ENCODE measurements around the gene FCER1A.
"Not testable (repeated sequence)": the region's sequence is repeated elsewhere in the genome, so short reads cannot be mapped to it uniquely, and the experiment has no call there.

FCER1A gene

DNA sequence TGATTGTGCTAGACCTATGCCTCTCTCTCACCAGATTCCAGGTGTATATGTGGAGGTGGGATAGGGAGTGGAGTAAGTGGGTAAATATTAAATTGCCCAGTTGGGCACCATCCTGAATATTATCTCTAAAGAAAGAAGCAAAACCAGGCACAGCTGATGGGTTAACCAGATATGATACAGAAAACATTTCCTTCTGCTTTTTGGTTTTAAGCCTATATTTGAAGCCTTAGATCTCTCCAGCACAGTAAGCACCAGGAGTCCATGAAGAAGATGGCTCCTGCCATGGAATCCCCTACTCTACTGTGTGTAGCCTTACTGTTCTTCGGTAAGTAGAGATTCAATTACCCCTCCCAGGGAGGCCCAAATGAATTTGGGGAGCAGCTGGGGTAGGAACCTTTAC is at the start of gene FCER1A:
TSS of gene FCER1A (plus strand) at position 242 of the 400 bp plus-strand sequence. CDS start at position 271, 29 bp downstream.
- no peak for DNase-seq

DNA sequence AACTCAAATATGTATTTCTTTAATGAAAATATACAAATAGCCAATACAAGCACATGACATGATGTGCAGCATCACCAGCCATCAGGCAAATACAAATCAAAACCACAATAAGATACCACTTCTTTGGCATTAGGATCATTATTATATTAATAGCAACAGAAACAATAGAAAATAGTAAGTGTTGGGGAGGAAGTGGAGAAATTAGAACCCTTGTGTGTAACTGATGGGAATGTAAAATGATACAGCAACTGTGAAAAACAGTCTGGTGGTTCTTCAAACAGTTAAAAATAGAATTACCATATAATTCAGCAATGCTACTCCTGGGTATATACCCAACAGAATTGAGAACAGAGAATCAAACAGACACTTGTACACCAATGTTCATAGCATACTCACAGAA is 40.8 kb upstream of the FCER1A start:
- DNase-seq, result no peak

DNA sequence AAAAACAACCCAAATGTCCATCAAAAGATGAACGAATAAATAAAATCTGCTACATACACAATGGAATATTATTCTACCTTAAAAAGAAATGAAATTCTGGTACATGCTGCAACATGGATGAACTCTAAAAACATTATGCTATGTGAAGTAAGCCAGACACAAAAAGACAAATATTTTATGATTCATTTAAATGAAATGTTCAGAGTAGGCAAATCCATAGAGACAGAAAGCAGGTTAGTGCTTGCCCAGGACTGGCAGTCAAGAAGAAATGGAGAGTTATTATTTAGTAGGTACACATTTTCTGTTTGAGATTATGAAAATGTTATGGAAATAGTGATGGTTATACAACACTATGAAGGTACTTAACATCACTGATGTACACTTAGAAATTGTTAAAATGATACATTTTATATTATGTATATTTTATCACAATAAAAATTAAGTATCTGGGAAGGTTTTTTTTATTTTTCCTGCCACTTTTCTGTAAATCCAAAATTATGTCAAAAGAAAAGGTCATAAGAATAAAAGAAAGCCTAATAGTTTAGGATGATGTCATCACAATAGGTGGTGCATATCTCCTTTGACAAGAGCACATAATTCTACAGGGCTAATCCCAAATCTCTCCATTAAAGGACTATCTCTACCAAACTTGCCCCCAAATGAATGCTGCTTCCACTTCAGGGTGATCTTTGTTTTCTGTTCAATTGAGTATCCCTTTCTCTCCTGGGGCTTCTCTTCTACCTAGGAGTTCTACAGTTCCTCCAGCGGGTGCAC is 40.2 kb upstream of the FCER1A start:
- DNase-seq, result no peak

DNA sequence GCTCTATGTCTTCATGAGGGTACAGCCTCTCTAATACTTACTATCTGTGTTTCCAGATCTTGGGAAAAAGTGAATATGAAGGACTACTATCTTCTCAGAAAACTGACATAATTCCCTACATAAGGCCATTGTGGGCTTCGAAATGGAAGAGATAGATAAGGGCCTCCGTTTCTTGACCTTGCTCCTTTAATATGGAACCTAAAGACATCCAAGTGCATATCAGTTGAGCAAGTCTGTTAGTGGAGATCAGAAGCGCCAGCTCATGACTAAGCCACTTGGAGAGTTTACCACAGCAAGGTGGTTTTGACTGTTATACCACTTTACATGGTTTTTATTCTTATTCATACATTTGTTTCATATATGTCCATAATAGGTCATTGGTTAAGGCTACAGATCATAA is 35.3 kb upstream of the FCER1A start:
- no peak for DNase-seq

DNA sequence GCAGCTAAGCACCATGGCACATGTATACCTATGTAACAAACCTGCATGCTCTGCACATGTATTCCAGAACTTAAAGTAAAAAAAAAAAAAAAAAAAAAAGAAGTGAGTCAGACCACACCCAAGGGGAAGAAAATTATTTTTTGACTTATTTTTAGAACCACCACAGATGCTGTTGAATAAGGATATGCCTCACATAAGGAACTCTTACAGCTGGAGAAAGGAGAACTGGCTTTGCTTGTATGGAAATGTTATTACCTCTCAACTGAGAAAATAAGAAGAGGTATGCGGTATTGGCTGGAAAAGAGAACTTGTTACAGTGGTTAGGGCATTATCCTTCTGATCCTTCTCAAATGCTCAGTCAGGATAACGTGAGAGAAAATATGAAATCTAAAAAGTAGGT is 27.5 kb upstream of the FCER1A start:
- no peak for DNase-seq

DNA sequence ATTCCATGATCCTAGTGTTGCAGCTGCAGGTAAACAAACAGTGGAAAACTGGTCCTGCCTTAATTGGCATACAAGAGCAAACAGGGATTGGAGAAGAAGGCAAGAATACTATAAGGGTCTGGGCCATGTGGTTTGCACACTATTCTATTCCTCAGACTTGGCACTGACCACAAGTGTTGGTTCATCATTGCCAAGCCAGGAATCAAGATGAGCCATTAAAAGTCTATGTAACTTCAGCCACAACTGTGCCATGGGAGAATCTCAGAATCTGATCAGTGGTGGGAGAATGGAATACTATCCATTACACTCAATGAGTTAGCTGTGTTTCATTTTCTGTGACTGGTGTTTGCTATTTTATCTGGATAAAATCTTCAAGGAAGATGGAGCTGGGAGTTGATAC is 26.2 kb upstream of the FCER1A start:
- no peak for DNase-seq

DNA sequence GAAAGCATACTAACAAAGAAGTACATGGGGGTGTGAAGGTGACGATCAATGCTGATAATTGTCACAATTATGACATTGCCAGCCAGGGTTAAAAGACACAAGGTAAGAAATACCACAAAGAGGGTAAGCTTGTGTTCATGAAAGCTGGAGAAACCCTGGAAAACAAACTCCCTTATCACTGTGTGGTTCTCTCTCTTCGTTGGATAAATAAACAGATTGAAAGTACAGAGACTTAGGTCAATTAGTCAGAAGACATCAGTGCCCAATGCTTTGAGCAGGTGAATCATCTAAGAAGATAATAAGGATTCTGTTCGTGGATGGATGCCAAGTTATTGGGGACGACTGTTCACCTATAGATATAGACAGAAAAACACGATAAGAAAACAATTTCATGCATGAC is 22.4 kb upstream of the FCER1A start:
- DNase-seq, result no peak

DNA sequence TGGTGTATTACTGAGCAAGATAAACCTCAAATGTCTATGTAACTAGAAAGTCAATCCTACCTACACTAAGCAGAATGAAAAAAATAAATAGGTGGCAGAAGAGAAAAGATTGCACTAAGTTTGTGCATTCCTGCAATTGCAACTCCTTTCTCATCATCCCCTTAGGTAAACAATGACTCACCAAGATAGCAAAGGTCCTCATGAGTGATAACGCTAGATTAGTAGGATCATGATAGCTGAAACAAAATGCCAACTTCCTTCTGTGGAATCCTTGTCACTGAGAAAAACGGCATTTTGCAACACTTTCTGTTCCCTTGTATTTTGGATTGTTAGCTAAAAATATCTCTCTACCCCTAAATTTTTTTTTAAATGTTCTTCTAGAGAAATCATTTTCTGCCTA is 20.0 kb upstream of the FCER1A start:
- DNase-seq, result no peak

DNA sequence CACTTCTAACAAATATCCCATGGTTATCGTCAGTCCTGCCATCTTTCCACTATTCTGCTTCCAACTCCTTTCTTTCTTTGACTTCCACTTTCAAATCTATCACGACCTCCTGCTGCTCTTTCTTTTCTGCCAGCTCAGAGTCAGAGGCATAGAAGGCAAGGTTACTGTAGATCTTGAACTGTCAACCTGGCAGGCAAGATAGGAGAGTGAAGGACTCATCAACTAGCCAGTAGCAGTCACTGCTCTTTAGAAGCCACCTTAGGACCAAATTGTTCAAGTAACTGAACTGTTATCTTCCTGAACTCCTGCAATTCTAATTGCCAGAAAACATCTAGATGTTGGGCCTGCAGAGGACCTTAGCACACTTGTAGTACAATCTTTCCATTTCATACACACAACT is 13.1 kb upstream of the FCER1A start:
- no peak for DNase-seq

DNA sequence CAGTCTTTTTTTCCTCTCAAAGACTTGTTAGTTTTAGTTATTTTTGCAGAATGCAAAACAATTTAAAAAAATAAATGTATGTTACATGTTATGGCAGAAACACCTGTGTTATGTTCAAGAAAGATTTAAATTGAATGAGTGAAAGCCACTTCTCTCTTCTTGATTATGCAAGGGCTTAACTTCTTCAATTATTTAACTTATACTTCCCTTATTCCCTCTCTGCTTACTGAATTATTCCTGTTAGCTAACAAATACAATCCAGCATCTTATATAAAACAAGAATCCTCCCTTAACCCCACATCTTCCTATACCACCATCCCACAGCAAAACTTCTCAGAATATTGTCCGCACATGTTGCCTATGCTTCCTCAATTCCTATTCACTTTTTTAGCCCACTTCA is 10.7 kb upstream of the FCER1A start:
- DNase-seq, result no peak

DNA sequence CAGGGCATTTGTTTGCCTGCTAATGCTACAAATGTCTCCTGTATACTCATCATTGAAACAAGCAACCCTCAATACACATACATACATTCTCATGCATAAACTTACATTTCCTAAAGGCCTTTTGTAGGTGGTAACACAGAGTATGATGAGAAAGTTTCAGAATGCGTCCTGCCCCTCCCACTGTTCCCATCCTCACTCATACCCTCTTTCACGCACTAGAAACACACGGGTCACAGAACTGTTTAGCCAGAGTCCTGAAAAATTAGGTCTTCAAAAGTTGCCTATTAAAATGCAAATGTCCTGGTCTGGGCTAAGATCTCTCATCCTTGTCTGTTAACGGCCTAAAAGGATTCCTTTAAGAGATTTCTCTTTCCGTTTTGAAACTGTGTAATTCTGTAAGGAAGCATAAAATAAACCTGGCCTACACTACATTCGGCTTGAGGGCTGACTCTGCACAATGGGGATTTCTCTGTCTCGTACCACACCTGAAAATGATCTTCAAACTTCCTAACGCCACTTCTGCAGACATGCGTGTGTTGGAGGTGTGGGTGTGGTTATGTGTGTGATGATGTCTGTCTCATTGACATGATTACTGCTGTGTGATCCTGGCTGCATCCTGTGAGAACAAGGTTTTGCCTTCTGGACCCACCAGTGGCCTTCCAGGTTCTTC is 5.3 kb upstream of the FCER1A start:
- no peak for DNase-seq

DNA sequence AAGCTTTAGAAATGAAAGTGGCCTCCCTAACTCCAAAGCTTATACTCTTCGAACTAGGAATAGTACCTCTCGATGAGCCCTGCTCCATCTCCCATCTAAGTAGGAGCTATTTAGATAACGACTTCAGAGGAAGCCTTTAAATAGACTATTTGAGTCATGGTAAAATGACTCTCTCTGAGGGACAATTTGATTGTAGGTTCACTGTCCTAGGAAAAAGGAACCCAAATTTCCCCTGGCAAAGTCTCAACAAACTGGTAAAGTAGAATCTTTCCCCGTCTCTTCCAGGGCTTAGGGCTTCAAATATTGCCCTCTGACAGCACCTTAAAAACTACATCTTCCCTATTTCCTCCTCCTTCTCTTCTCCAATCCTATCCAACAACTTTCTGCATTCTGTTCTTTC is 2.0 kb upstream of the FCER1A start:
- DNase-seq, result no peak

DNA sequence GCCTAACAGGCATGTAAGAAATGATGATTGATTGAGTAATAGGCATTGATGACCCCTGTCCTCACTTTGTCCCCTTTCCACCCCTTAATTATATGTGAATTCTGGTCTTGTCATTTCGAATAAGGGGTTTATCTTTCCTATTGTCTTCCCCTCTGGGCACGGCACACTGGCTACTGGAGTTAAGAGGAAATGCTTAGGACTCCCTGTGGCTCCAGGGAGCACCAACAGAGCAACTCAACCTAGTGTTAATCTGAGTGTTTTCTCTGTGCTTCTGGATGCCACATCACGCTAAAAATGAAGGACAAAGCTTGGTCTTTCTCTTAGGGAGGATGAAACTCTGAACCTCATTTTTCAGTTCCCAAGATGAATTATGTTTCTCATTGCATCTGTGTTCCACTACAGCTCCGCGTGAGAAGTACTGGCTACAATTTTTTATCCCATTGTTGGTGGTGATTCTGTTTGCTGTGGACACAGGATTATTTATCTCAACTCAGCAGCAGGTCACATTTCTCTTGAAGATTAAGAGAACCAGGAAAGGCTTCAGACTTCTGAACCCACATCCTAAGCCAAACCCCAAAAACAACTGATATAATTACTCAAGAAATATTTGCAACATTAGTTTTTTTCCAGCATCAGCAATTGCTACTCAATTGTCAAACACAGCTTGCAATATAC is 5.3 kb downstream of the FCER1A start:
- DNase-seq, result no peak

DNA sequence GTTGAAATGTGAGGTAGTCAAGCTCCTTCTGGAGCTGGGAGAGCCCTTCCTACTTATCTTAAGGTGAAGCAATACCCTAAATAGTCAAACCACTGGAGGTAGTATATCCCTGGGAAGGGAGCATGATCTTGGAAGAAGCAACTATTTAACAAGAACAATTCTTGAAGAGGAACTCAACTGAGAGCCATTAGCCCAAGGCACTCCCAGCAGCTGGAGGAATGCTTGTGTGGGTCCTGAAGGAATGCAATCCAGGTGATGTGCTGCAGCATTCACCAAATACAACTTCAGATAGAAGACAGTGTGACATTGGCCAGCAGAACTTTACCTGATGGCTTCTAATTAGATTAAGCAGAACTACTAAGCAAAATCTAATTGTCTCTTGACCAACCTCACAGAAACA is 9.5 kb downstream of the FCER1A start:
- no peak for DNase-seq

DNA sequence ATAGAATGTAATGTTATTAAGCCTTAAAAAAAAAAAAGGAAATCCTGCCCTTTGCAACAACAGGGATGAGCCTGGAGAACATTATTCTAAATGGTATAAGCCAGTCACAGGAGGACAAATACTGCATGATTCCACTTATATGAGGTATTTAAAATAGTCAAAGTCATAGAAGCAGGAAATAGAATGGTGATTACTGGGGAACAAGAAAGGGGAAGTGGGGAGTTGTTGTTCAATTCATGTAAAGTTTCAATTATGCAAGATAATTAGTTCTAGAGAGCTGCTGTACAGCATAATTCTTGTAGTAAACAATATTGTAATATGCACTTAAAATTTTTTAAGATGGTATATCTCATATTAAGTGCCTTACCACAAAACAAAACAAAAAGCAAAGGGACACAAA is 13.2 kb downstream of the FCER1A start:
- DNase-seq, result no peak

DNA sequence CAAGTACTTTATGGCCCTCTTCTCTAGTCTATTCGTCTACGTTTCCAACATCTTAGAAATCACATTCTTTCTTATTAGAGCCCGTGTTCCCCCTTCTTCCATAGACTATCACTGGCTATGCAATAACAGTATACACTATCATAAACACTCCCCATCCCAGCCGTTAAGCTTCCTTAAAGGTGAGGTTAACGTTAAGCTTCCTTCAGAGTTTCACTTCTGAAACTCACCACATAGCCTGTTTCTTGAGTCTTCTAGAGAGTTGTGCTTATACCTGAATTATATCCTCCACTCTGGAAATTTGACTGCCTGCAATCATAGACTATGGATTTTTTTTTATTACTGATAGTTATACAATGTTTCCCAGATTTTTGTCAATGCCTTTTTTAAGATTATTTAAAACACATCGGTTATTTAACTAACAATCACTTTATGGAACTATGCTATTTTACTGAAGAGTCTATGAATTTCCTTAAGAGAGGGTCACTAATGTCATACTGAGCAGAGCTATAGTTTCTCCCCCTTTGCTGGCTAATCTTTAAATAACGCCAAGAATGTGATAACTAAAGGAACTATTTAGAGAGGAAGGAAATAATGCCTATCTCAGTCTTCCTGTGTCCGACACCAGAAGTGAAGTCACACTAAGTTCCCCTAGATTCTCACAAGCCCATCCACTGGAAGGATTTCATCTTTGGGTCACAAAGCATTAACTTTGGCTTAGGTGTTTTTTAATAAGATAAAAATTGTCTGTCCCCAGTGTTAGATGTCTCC is 16.8 kb downstream of the FCER1A start:
- no peak for DNase-seq

DNA sequence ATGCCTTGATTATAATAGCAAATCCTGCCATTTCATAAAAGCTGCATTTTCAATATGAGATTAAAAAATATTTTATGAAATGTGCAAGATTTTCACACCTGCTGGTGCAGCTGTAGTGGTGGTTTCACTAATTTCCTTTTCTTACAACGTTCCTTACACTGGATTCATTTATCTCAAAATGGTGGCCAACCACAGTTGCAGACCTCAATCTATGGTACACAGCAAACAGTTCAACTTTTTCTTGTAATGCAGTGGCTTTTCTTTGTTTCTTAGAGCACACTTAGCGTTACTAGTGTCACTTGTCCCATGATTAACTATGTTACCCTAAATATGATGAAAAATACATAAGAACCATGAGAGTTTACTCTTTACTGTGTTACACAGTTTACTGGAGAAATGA is 32.7 kb downstream of the FCER1A start:
- DNase-seq, result no peak

DNA sequence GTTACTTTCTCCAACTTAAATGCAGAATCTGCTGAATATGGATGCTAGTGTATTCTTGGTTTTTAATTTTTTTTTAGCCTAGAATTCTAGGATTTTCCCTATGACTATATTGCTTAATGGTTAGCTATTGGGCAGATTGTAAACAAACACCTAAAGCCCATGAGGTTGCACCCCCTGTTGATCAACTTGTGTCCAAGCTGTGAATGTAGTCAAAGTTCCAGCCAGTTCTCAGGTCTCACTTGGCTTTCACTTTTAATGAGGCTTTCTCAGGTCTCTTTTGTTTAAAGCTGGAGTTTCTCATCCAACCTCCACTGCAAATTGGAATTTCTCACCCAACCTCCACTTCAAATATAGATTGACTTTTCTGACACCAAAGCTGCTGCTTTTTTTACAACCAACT is 35.9 kb downstream of the FCER1A start:
- DNase-seq, result no peak

DNA sequence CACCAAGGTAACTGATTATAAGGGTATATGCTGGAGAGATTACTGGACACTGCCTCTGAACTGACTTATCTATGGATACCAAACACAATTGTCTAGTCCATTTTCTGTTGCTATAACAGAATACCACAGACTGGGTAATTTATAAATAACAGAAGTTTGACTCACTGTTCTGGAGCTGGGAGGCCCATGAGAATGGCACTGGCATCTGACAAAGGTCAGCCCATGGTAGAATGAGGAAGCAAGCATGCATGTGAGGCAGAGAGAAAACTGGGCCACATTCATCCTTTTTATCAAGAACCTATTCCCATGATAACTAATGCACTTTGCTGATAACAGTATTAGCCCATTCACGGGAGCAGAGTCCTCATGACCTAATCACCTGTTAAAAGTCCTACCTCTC is 37.4 kb downstream of the FCER1A start:
- no peak for DNase-seq

DNA sequence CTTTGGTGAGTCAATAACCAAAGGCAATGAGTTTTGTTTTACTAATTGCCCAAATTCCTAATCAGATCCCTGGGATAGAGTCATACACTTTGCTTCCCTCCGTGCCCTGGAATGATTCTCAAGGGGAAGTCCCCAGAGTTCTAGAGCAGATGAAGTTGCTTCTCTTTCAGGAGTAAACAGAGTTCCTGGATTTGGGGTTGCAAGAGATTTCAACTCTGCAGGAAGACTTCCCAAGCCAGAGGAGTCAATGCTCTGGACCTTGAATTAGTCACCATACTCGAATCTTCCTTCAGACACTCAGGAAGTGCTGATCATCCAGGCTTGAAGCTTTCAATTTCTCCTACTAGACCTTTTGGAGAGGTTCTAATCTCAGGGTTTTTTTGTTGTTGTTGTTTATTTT is 39.6 kb downstream of the FCER1A start:
- no peak for DNase-seq

DNA sequence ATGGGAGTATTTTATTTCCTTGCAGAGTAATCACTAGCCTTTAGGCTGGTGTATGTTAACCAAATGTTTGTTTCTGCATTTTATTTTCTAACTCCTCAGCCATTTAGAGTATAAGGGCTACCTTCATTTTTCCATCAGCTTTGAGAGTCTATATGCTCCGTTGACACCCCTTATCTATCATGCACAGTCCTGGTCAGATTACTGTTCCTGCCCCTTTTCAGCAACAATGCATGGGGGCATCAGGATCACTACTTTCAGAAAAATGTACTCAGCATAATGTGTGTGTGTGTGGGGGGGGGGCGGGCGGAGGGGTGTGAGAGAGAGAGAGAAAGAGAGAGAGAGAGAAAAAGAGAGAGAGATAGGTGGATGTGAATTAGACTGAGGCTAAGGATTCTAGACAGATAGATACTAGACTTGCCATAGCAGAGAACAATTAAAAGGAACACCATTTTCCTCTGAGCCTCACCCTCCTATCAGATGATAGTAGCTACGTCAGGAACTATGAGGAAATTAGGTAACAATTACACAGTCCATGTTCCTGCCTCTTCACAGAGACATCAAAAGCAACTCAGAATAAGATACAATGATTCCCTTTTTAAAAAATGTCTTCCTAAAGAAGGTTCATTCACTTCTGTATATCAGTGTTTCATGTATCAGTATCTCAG is 40.8 kb downstream of the FCER1A start:
- no peak for DNase-seq

DNA sequence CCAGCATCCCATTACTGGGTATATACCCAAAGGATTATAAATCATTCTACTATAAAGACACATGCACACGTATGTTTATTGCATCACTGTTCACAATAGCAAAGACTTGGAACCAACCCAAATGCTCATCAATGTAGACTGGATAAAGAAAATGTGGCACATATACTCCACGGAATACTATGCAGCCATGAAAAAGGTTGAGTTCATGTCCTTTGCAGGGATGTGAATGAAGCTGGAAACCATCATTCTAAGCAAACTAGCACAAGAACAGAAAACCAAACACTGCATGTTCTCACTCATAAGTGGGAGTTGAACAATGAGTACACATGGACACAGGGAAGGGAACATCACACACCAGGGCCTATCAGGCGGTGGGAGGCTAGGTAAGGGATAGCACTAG is 47.2 kb downstream of the FCER1A start:
- DNase-seq, result not testable (repeated sequence)

DNA sequence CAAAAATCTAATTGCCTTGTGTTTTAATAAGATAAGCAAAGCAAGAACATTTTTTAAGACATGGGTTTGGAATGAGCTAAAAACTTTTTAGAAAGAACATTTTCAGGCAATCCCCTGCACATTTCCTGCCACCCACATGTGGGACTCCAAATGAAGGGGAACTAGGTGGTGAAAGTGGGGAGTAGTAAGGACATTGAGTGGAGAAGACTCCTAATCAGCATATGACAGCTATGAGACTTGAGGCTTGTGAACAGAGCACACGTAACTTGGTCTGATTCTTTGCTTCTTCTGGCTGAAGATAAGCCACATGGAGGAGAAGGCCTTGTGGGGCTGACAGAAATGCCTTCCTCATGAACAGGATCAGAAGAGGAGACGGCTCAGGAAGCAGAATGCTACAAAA is 50.3 kb downstream of the FCER1A start:
- DNase-seq, result no peak

Data from femur (tissue), 1 donor.